Muscle of leg (tissue), 11 donors: ENCODE data around the gene AKR1A1. TPM values are rescaled to one million over a fixed set of nuclear protein-coding genes. Genes with fewer than 3 reads are reported as not detected.
"Not testable (repeated sequence)": the region's sequence is repeated elsewhere in the genome, so short reads cannot be mapped to it uniquely, and the experiment has no call there.

ENCODE experiments used
- DNase-seq: peaks from one replicate; pipeline ENCODE4 v3.0.0; 2013
- H3K27ac ChIP-seq: one replicate; pipeline ENCODE4 v1.5.1; 2013; ENCODE audit warnings: mild to moderate bottlenecking, low read length, control low read depth
- H3K27me3 ChIP-seq: one replicate; pipeline ENCODE4 v1.6.1; 2013; ENCODE audit warnings: low read length; ENCODE audit not compliant: control insufficient read depth, insufficient read depth
- H3K36me3 ChIP-seq: one replicate; pipeline ENCODE4 v1.6.1; 2013; ENCODE audit warnings: low read length; ENCODE audit not compliant: control insufficient read depth, insufficient read depth
- H3K4me1 ChIP-seq: one replicate; pipeline ENCODE4 v1.6.1; 2013; ENCODE audit warnings: low read length; ENCODE audit not compliant: control insufficient read depth, insufficient read depth
- H3K4me3 ChIP-seq: one replicate; pipeline ENCODE4 v1.5.1; 2013; ENCODE audit warnings: low read length, control low read depth
- H3K9me3 ChIP-seq: replicated peaks from 2 replicates; pipeline ENCODE4 v1.6.1; 2013; ENCODE audit warnings: low read depth, low read length; ENCODE audit not compliant: control insufficient read depth
- WGBS: methylation state at CpG from one replicate; pipeline ENCODE4 v1.1.5; 2013; ENCODE audit warnings: missing lambda C conversion rate; ENCODE audit not compliant: insufficient coverage; 5-methylcytosine and 5-hydroxymethylcytosine counted together
- polyA plus RNA-seq, 8 donors: library from polyadenylated mRNA; unstranded; fragments of 120-200 nt; gene quantifications; one replicate each; pipeline versions ENCODE4 v1.2.1 to v1.2.3, GENCODE V29; 2013; ENCODE audit warnings: inconsistent platforms in 1 of 8, low replicate concordance in 1 of 8; ENCODE audit not compliant: insufficient read length in 8 of 8, insufficient read depth in 1 of 8
- total RNA-seq: library from RNA; stranded (reverse); fragments of 120-200 nt; gene quantifications from one replicate; pipeline ENCODE4 v1.2.4, GENCODE V29; 2013

The AKR1A1 gene
- total and polyA plus RNA-seq, 9 donors, result 78.3 to 114 (median 93.2) TPM

GRCh38 chr1:45521413-45522323, 29.0 kb upstream of the AKR1A1 start, which contains the start of gene PRDX1:
TSS of gene PRDX1 (minus strand) at chr1:45521884. CDS start at chr1:45519043, 2,841 bp downstream.
- peaks cover 8% of the 10 kb centered on the region for H3K4me1 ChIP-seq
- no peaks in the 10 kb centered on the region for H3K9me3 ChIP-seq
- H3K4me3 ChIP-seq, result peak within 1 kb of the TSS; percentile 99
- H3K36me3 ChIP-seq, result peaks cover 11% of the 10 kb centered on the region
- WGBS, result under 1% methylated on average over 33 of the region's 72 CpGs
- no peaks in the 10 kb centered on the region for H3K27me3 ChIP-seq
- H3K27ac ChIP-seq, result peak within 1 kb of the TSS; percentile 92
- DNase-seq, result peak; percentile 98

- DNase-seq, result no peak
- peaks cover 8% of the 10 kb centered on the region for H3K4me1 ChIP-seq
- 91% methylated on average over 13 of the region's 21 CpGs for WGBS
- peak overlapping the region; percentile 92 for H3K27ac ChIP-seq
- no peaks in the 10 kb centered on the region for H3K27me3 ChIP-seq
- peak overlapping the region; percentile 99 for H3K4me3 ChIP-seq
- no peaks in the 10 kb centered on the region for H3K9me3 ChIP-seq
- H3K36me3 ChIP-seq, result peaks cover 5% of the 10 kb centered on the region
These were observed 28.1 kb upstream of the AKR1A1 start for GRCh38 chr1:45522324-45523104.

GRCh38 chr1:45523516-45523915, 27.1 kb upstream of the AKR1A1 start:
- no CpG with 5 or more reads among the region's 2 CpGs for WGBS
- H3K27me3 ChIP-seq, H3K4me1 ChIP-seq, H3K36me3 ChIP-seq, H3K4me3 ChIP-seq, DNase-seq, H3K27ac ChIP-seq, H3K9me3 ChIP-seq: not testable (repeated sequence)

GRCh38 chr1:45523975-45524374, 26.7 kb upstream of the AKR1A1 start:
- not testable (repeated sequence) for H3K9me3 ChIP-seq, H3K4me1 ChIP-seq, H3K4me3 ChIP-seq, H3K27ac ChIP-seq, DNase-seq, H3K36me3 ChIP-seq, H3K27me3 ChIP-seq
- WGBS, result 67% methylated on average over 1 of the region's 10 CpGs

GRCh38 chr1:45526135-45526644, 24.4 kb upstream of the AKR1A1 start:
- H3K36me3 ChIP-seq, result no peaks in the 10 kb centered on the region
- no peak overlapping the region for H3K4me3 ChIP-seq
- H3K27me3 ChIP-seq, result no peaks in the 10 kb centered on the region
- no peaks in the 10 kb centered on the region for H3K4me1 ChIP-seq
- DNase-seq, result no peak
- WGBS, result no CpG with 5 or more reads among the region's 1 CpG
- H3K9me3 ChIP-seq, result no peaks in the 10 kb centered on the region
- H3K27ac ChIP-seq, result no peak overlapping the region

GRCh38 chr1:45530632-45531135, 19.9 kb upstream of the AKR1A1 start:
- H3K36me3 ChIP-seq, result no peaks in the 10 kb centered on the region
- no peaks in the 10 kb centered on the region for H3K4me1 ChIP-seq
- H3K27ac ChIP-seq, result no peak overlapping the region
- H3K9me3 ChIP-seq, result no peaks in the 10 kb centered on the region
- 97% methylated on average over 5 of the region's 11 CpGs for WGBS
- H3K27me3 ChIP-seq, result no peaks in the 10 kb centered on the region
- H3K4me3 ChIP-seq, result no peak overlapping the region
- DNase-seq, result no peak

- H3K27ac ChIP-seq, result no peak overlapping the region
- no peaks in the 10 kb centered on the region for H3K4me1 ChIP-seq
- DNase-seq, result peak; percentile 19
- no peak overlapping the region for H3K4me3 ChIP-seq
- no peaks in the 10 kb centered on the region for H3K36me3 ChIP-seq
- no peaks in the 10 kb centered on the region for H3K9me3 ChIP-seq
- no peaks in the 10 kb centered on the region for H3K27me3 ChIP-seq
- 80% methylated on average over 2 of the region's 5 CpGs for WGBS
These were observed 18.8 kb upstream of the AKR1A1 start for GRCh38 chr1:45531873-45532272.

GRCh38 chr1:45535988-45536766, 14.4 kb upstream of the AKR1A1 start:
- no peak for DNase-seq
- Histone ChIP-seq H3K27me3 (no peaks in the 10 kb centered on the region), H3K4me1 (no peaks in the 10 kb centered on the region), H3K36me3 (no peaks in the 10 kb centered on the region), H3K27ac (no peak overlapping the region), H3K9me3 (no peaks in the 10 kb centered on the region), H3K4me3 (no peak overlapping the region)
- WGBS, result no CpG with 5 or more reads among the region's 6 CpGs

- H3K36me3 ChIP-seq, result no peaks in the 10 kb centered on the region
- 33% methylated on average over 4 of the region's 4 CpGs for WGBS
- DNase-seq, result no peak
These were observed 13.7 kb upstream of the AKR1A1 start for GRCh38 chr1:45536886-45537285.

More at GRCh38 chr1:45536886-45537285, 13.7 kb upstream of the AKR1A1 start:
- Histone ChIP-seq H3K27ac (no peak overlapping the region), H3K4me3 (no peak overlapping the region), H3K9me3 (no peaks in the 10 kb centered on the region), H3K27me3 (no peaks in the 10 kb centered on the region), H3K4me1 (no peaks in the 10 kb centered on the region)
